ENCODE results near the gene TMEM220. TPM values are rescaled to one million over a fixed set of nuclear protein-coding genes. Genes with fewer than 3 reads are reported as not detected.

The TMEM220 gene
- total and polyA plus RNA-seq, 10 of the 15 experiments (the other 5 are each of a cell fraction or from before 2014, with no cell fraction given) = 0.02 to 0.30 (median 0.06) TPM; not detected in 1

GRCh38 chr17:10702574-10702973, 27.2 kb downstream of the TMEM220 start:
- SMC1A ChIA-PET (ENCODE audit: uncharacterized antibody, unreplicated experiment) = interaction anchor here (1.3 to 1.4 kb wide), 2 partner anchors 9 to 11 kb away, joined by 4 read pairs; no protein-coding TSS in a partner anchor
- in situ Hi-C loops (cut with MboI) = no loop called here
- intact Hi-C loops (cut with micrococcal nuclease; ENCODE audit: unreplicated experiment) = no loop called here
- Histone ChIP-seq H3K9me3 (replicated peaks; ENCODE audit: control insufficient read depth, insufficient read depth, low read length) (no peaks in the 10 kb centered on the region), H3K9ac (ENCODE audit: control insufficient read depth, insufficient read depth, low read length) (no peak overlapping the region), H3K27me3 (replicated peaks in 1 of 2; ENCODE audit: control insufficient read depth in 2 of 2, insufficient read depth in 2 of 2, low read length in 1 of 2) (no peaks in the 10 kb centered on the region), H3K4me2 (ENCODE audit: control insufficient read depth, insufficient read depth) (peak overlapping the region; percentile 50; the same call in 1 of the 2 replicates), H3K79me2 (ENCODE audit: control insufficient read depth, insufficient read depth, low read length) (peaks cover 18% of the 10 kb centered on the region), H3K4me1 (ENCODE audit: control insufficient read depth, insufficient read depth, low read length) (peaks cover 10% of the 10 kb centered on the region), H3K4me3 (no peak overlapping the region), H3K27ac (ENCODE audit: control insufficient read depth, insufficient read depth) (no peak overlapping the region), H4K20me1 (ENCODE audit: control insufficient read depth, insufficient read depth) (no peaks in the 10 kb centered on the region), H3K36me3 (ENCODE audit: control insufficient read depth in 2 of 2, insufficient read depth in 2 of 2, low read length in 1 of 2) (peaks cover 0 to 4% of the 10 kb centered on the region in 2 experiments; a peak in 2 of 4 replicates), H2AFZ (ENCODE audit: control insufficient read depth, low read depth, low read length) (no peak overlapping the region)
- no peak for FAIRE-seq
- no TSS peak for BruUV-seq (replicated peaks)
- CTCF ChIA-PET = interaction anchor here (1.4 to 3.1 kb wide), 2 partner anchors 19 to 55 kb away, joined by 3 to 18 read pairs; no protein-coding TSS in a partner anchor
- no peak for DNase-seq (ENCODE audit: low read depth, low spot score)
- POLR2A ChIA-PET = no interaction called here
- 53% methylated on average over 2 of the region's 2 CpGs for WGBS (ENCODE audit: insufficient coverage, insufficient replicate concordance, low lambda C conversion rate, missing lambda C conversion rate)
- RAD21 ChIA-PET (ENCODE audit: unreplicated experiment) = no interaction called here
- ATAC-seq = peak; percentile 24
- TF ChIP-seq RUNX3 (IDR thresholded peaks at IDR 0.05; ENCODE audit: low read length) = no peak
- TF ChIP-seq MTA2 (IDR thresholded peaks at IDR 0.05; ENCODE audit: low read depth) = no peak
- TF ChIP-seq SPI1 (IDR thresholded peaks at IDR 0.05; ENCODE audit: borderline replicate concordance, insufficient read depth, low read depth, low read length) = peak; percentile 51; the same call in 1 of the 2 replicates
- no peak for TF ChIP-seq PAX8 (IDR thresholded peaks at IDR 0.05)
- TF ChIP-seq MYB (IDR thresholded peaks at IDR 0.05; ENCODE audit: borderline replicate concordance, low read depth, low read length) = no peak
- no peak for TF ChIP-seq RELB (IDR thresholded peaks at IDR 0.05; ENCODE audit: low read depth)
- TF ChIP-seq CHD4 (IDR thresholded peaks at IDR 0.05) = no peak
- 0 out of 2 replicates have a peak, but pooled peaks have one; percentile 15 for TF ChIP-seq NR2C1 (IDR thresholded peaks at IDR 0.05)
- no peak for TF ChIP-seq ZBED1 (IDR thresholded peaks at IDR 0.05; ENCODE audit: borderline replicate concordance)
- TF ChIP-seq BCL11A (IDR thresholded peaks at IDR 0.05; ENCODE audit: low read depth, low read length) = no peak
- TF ChIP-seq PKNOX1 (IDR thresholded peaks at IDR 0.05) = no peak
- TF ChIP-seq SUPT20H (IDR thresholded peaks at IDR 0.05; ENCODE audit: borderline replicate concordance, control insufficient read depth, low read depth, low read length) = no peak
- TF ChIP-seq USF2 (IDR thresholded peaks at IDR 0.05; ENCODE audit: borderline replicate concordance, low read depth, low read length) = no peak
- TF ChIP-seq POLR2AphosphoS5 (IDR thresholded peaks at IDR 0.05; ENCODE audit: low read length) = no peak

All from GM12878 (cell line).